Psoas muscle (tissue), 8 donors: Measurements from ENCODE around the gene NKX1-2. TPM values are rescaled to one million over a fixed set of nuclear protein-coding genes. Genes with fewer than 3 reads are reported as not detected.

ENCODE experiments used
- ATAC-seq, 4 donors: fragments of 200-7000 bp; cut with Tn5 transposase; one replicate each; pipeline ENCODE4 v1.9.1; 2020; ENCODE audit warnings: moderate library complexity in 3 of 4, mild to moderate bottlenecking in 2 of 4
- DNase-seq, 2 donors: peaks; one replicate each; pipeline ENCODE4 v3.0.0-alpha.2; 2020
- H3K27ac ChIP-seq: fragments of 200-600 bp; one replicate; pipeline ENCODE4 v1.8.0; 2022
- H3K27me3 ChIP-seq, 3 donors: fragments of 200-600 bp in 1 of 3; one replicate each; pipeline versions ENCODE4 v1.6.1 to v1.8.0; 2013 to 2022; ENCODE audit warnings: low read length in 2 of 3, mild to moderate bottlenecking in 2 of 3, moderate library complexity in 1 of 3; ENCODE audit not compliant: insufficient read depth in 3 of 3
- H3K36me3 ChIP-seq, 2 donors: fragments of 200-600 bp in 1 of 2; one replicate each; pipeline versions ENCODE4 v1.6.1 to v1.8.0; 2013 to 2022; ENCODE audit warnings: low read depth in 1 of 2, mild to moderate bottlenecking in 1 of 2, moderate library complexity in 1 of 2; ENCODE audit not compliant: insufficient read depth in 1 of 2
- H3K4me1 ChIP-seq: fragments of 200-600 bp; one replicate; pipeline ENCODE4 v1.8.0; 2022
- H3K4me3 ChIP-seq: fragments of 200-600 bp; one replicate; pipeline ENCODE4 v1.8.0; 2022; ENCODE audit warnings: mild to moderate bottlenecking
- H3K9me3 ChIP-seq: fragments of 200-600 bp; one replicate; pipeline ENCODE4 v1.8.0; 2022
- CTCF ChIP-seq: fragments of 200-600 bp; IDR thresholded peaks from one replicate; pipeline ENCODE4 v1.8.0; 2022; ENCODE audit warnings: antibody characterized with exemption
- WGBS, 3 donors: extraction: QIAGEN DNeasy Blood & Tissue Kit; methylation state at CpG; one replicate each; pipeline versions ENCODE4 v1.1.6 to v1.1.7; 2013; 5-methylcytosine and 5-hydroxymethylcytosine counted together
- intact Hi-C, 2 donors: fragments of 100-400 bp; cut with DNase I; formaldehyde crosslinking; loops; one replicate each; pipeline versions ENCODE4 v1.11.0 to v1.14.2; 2022
- polyA plus RNA-seq, 3 donors: library from polyadenylated mRNA; stranded (reverse); fragments of 200-250 nt; gene quantifications; one replicate each; pipeline ENCODE4 v1.2.3, GENCODE V29; 2013
- total RNA-seq, 4 donors: library from RNA; stranded (reverse); fragmentation: NEBNext Ultra II Directional in 2 of 4; extraction: Animal tissue kit (Norgen Biotek cat#: 25700) in 2 of 4; gene quantifications; one replicate each; pipeline versions ENCODE4 v1.2.1 to v1.2.4, GENCODE V29; 2021 to 2023
- donor health status: healthy with polysubstance abuse.
- donor health status: DM: no; HTN: no; CAD: no; lungs with moderate emphysema.
- donor health status: Bipolar disorder and iron deficiency.
- donor health status: healthy.
- donor health status: DM: yes; HTN: yes; CAD: no.
- donor health status: DM: no; HTN: no; CAD: no.
- donor health status: DM: no; HTN: no; CAD: no.
- donor health status: DM: yes; HTN: yes; CAD: no.

Gene NKX1-2
- total and polyA plus RNA-seq, 7 donors: not detected

- DNase-seq (peak in 1 of 2 donors; percentile 36), ATAC-seq (no peak)
- Histone ChIP-seq H3K4me1 (no peaks in the 10 kb centered on the region), H3K4me3 (no peak overlapping the region), H3K27ac (no peak overlapping the region), H3K9me3 (no peaks in the 10 kb centered on the region), H3K27me3 (no peaks in the 10 kb centered on the region), H3K36me3 (peaks cover 0 to 6% of the 10 kb centered on the region in 2 donors)
- WGBS, 3 donors: 60 to 71% (median 67%) methylated on average over 23 of the region's 23 CpGs
- intact Hi-C loops: no loop called here
- no peak for TF ChIP-seq CTCF
Measured at GRCh38 chr10:124493214-124493882, 43.5 kb upstream of the NKX1-2 start.

- DNase-seq (no peak), ATAC-seq (no peak)
- H3K27me3 ChIP-seq: no peaks in the 10 kb centered on the region
- intact Hi-C loops: no loop called here
- H3K9me3 ChIP-seq: peaks cover 2% of the 10 kb centered on the region
- H3K27ac ChIP-seq: no peak overlapping the region
- no peak overlapping the region for H3K4me3 ChIP-seq
- 85 to 90% (median 86%) methylated on average over 8 of the region's 8 CpGs for WGBS, 3 donors
- peaks cover 0 to 6% of the 10 kb centered on the region in 2 donors for H3K36me3 ChIP-seq
- no peaks in the 10 kb centered on the region for H3K4me1 ChIP-seq
- TF ChIP-seq CTCF: no peak
Measured at GRCh38 chr10:124492266-124492665, 42.4 kb upstream of the NKX1-2 start.

- ATAC-seq (no peak), DNase-seq (no peak)
- H3K36me3 ChIP-seq: peaks cover 0 to 6% of the 10 kb centered on the region in 2 donors
- no peaks in the 10 kb centered on the region for H3K27me3 ChIP-seq
- no peak overlapping the region for H3K4me3 ChIP-seq
- no peak for TF ChIP-seq CTCF
- H3K4me1 ChIP-seq: no peaks in the 10 kb centered on the region
- 93 to 96% (median 96%) methylated on average over 9 of the region's 9 CpGs for WGBS, 3 donors
- intact Hi-C loops: no loop called here
- no peak overlapping the region for H3K27ac ChIP-seq
- peaks cover 6% of the 10 kb centered on the region for H3K9me3 ChIP-seq
Measured at GRCh38 chr10:124491105-124491504, 41.3 kb upstream of the NKX1-2 start.

GRCh38 chr10:124486635-124487034 is 36.8 kb upstream of the NKX1-2 start:
- H3K9me3 ChIP-seq: peaks cover 6% of the 10 kb centered on the region
- no peaks in the 10 kb centered on the region for H3K4me1 ChIP-seq
- ATAC-seq (no peak), DNase-seq (peak in 1 of 2 donors; percentile 11)
- WGBS, 3 donors: 90 to 92% (median 92%) methylated on average over 6 of the region's 6 CpGs
- peaks cover 0 to 6% of the 10 kb centered on the region in 2 donors for H3K36me3 ChIP-seq
- no peaks in the 10 kb centered on the region for H3K27me3 ChIP-seq
- TF ChIP-seq CTCF: no peak
- H3K4me3 ChIP-seq: no peak overlapping the region
- H3K27ac ChIP-seq: no peak overlapping the region
- intact Hi-C loops: no loop called here

GRCh38 chr10:124484661-124485060 is 34.8 kb upstream of the NKX1-2 start:
- no peak overlapping the region for H3K27ac ChIP-seq
- no peaks in the 10 kb centered on the region for H3K27me3 ChIP-seq
- DNase-seq: no peak
- WGBS, 3 donors: 76 to 80% (median 77%) methylated on average over 2 of the region's 2 CpGs
- H3K9me3 ChIP-seq: peaks cover 6% of the 10 kb centered on the region
- no peaks in the 10 kb centered on the region for H3K4me1 ChIP-seq
- H3K4me3 ChIP-seq: no peak overlapping the region
- intact Hi-C loops: no loop called here
- no peak for ATAC-seq
- peaks cover 0 to 6% of the 10 kb centered on the region in 2 donors for H3K36me3 ChIP-seq
- TF ChIP-seq CTCF: no peak
